ENCODE measurements around the gene FCAR.
"Not testable (repeated sequence)": the region's sequence is repeated elsewhere in the genome, so short reads cannot be mapped to it uniquely, and the experiment has no call there.

The FCAR gene

DNA sequence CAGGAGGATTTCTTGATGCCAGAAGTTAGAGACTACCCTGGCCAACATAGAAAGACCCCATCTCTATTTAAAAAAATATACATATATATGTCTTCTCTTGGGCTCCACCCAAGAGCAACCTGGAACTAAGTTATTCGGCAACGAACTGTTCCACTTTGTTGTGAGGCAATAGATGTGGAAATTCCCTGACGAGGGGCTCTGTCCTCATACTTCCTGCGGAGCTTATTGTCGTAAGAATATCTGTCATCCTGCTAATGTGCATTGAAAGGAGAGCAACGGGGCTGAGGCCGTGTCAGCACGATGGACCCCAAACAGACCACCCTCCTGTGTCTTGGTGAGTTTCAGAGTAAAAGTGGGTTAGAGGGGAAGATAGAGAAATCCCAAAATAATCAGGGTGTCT, at the start of gene FCAR:
Gene FCAR (plus strand): TSS at position 246 of the 400 bp plus-strand sequence. CDS start 55 bp downstream, at position 301.
- DNase-seq: no peak

GRCh38 chr19:54824416-54824815, 49.6 kb upstream of the FCAR start:
- DNase-seq: not testable (repeated sequence)

GRCh38 chr19:54825326-54825725, 48.7 kb upstream of the FCAR start:
- DNase-seq: not testable (repeated sequence)

- not testable (repeated sequence) for DNase-seq
These were observed 46.0 kb upstream of the FCAR start for GRCh38 chr19:54828064-54828463.

GRCh38 chr19:54832496-54832895, 41.5 kb upstream of the FCAR start, which contains the start of gene KIR2DS4:
Gene KIR2DS4 (plus strand): TSS chr19:54832676.
- DNase-seq: not testable (repeated sequence)

DNA sequence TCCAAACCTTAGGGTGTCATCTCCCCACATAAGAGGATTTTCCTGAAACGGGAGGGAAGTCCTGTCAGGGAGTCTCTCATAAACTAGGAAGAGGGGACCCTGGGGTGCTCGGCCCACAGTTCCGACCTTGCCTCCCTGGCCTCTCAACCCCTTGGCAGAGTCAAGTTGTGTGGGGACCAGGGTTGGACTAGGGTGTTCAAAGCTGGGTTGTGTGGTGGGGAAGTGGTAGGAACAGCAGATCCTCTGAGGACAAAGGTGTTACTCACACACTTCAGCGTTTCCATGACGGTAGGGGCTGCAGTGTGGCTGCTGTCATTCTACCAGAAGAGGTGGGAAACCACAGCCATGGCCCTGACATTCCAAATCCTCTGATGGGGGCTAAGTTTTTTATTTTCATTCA, 38.9 kb upstream of the FCAR start:
- DNase-seq: not testable (repeated sequence)

GRCh38 chr19:54837522-54837921, 36.5 kb upstream of the FCAR start:
- not testable (repeated sequence) for DNase-seq

GRCh38 chr19:54843171-54843570, 30.9 kb upstream of the FCAR start:
- not testable (repeated sequence) for DNase-seq

DNA sequence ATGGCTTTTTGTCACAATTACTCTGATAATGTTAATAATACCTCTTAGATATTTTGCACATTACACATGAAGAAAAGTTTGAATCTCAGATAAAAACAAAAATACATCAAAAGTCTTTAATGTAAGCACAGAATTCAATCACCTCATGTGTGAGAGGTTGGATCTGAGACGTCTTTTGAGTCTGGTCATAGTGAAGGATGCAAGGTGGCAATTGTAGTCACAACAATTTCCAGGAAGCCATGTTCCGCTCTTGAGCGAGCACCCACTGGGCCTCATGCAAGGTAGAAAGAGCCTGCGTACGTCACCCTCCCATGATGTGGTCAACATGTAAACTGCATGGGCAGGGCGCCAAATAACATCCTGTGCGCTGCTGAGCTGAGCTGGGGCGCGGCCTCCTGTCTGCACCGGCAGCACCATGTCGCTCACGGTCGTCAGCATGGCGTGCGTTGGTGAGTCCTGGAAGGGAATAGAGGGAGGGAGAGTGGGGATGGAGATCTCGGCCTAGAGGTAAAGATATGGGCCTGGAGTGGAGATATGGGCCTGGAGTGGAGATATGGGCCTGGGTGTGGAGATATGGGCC, 23.9 kb upstream of the FCAR start, which contains the start of gene KIR3DL2:
Gene KIR3DL2 (plus strand): TSS at position 383 of the 580 bp plus-strand sequence. CDS start 33 bp downstream, at position 416.
- not testable (repeated sequence) for DNase-seq

DNA sequence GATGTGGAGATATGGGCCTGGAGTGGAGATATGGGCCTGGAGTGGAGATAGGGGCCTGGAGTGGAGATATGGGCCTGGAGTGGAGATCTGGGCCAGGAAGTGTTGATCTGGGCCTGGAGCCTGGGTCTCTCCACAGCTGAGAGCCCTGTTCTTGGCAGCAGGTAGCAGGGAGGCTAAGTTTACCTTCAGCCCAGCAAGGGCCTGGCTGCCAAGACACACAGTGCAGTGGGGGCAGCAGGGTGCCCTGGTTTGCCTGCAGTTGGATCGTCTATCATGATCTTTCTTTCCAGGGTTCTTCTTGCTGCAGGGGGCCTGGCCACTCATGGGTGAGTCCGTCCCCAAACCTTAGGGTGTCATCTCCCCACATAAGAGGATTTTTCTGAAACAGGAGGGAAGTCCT, 23.1 kb upstream of the FCAR start:
- no peak for DNase-seq

DNA sequence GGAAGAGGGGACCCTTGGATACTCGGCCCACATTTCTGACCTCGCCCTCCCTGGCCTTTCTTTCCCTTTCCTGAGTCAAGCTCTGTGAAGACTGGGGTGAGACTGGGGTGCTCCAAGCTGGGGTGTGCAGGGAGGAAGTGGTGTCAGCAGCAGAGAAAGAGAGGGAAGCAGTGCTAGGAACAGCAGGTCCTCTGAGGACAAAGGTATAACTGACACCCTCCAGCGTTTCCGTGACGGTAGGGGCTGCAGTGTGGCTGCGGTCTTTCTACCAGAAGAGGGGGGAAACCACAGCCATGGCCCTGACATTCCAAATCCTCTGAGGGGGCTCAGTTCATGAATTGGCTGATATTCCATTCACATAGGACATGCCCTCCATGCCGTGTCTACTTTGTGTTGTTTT, 22.7 kb upstream of the FCAR start:
- DNase-seq: no peak

- not testable (repeated sequence) for DNase-seq
These were observed 18.8 kb upstream of the FCAR start for GRCh38 chr19:54855241-54855640.

GRCh38 chr19:54858476-54858875, 15.6 kb upstream of the FCAR start:
- DNase-seq: not testable (repeated sequence)

- DNase-seq: not testable (repeated sequence)
These were observed 14.6 kb upstream of the FCAR start for GRCh38 chr19:54859421-54859820.

- DNase-seq: not testable (repeated sequence)
These were observed 10.6 kb upstream of the FCAR start for GRCh38 chr19:54863459-54863858.

GRCh38 chr19:54871696-54872095, 2.3 kb upstream of the FCAR start:
- DNase-seq: no peak

DNA sequence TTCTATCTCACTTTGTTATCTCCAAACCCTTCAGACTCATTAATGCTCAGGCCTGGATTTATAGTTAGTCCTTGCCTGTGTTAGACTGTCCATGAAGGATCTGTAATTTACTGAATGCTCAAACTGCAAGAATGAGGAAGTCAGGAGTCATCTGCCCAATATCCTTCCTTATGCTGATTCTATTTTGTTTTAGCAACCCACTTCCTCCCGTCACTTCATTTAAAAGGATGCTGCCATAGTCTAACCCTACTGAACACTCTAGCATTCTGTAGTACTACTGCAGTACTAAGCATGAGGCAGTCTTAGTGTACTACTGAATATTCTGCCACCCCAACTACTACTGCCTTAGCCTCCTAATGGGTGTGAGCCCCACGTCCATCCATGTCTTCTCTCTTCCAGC, 1.5 kb downstream of the FCAR start:
- no peak for DNase-seq

DNA sequence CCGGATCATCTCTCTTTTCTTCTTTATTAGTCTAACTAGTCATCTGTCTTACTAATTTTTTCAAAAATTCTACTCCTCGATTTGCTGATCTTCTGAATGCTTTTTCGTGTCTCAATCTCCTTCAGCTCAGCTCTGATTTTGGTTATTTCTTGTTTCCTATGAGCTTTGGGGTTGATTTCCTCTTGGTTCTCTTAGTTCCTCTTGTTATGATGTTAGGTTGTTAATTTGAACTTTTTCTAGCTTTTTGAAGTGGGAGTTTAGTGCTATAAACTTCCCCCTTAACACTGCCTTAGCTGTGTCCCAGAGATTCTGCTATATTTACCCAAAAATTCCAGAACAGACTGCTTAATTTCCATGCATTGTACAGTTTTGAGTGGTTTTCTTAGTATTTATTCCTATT, 3.4 kb downstream of the FCAR start:
- no peak for DNase-seq

- DNase-seq: no peak
These were observed 7.8 kb downstream of the FCAR start for GRCh38 chr19:54881884-54882283.

GRCh38 chr19:54882758-54883157, 8.7 kb downstream of the FCAR start:
- DNase-seq: no peak

GRCh38 chr19:54883228-54883627, 9.2 kb downstream of the FCAR start:
- no peak for DNase-seq

DNA sequence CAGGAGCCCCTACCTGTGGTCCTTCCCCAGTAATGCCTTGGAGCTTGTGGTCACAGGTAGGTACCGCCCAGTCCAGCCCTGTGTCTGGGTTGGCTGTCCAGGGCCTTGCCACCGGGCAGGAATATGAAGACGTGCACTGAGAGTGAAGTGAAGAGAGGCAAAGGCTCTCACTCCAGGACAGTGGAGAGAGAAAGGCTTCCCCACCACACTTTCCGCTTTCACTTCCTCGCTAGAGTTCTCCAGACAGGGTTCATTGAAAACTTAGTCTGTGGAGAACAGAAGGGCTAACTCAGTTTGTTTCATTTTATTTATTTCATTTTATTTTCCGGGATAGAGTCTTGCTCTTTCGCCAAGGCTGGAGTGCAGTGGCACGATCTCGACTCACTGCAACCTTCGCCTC, 14.2 kb downstream of the FCAR start:
- no peak for DNase-seq

- no peak for DNase-seq
These were observed 15.5 kb downstream of the FCAR start for GRCh38 chr19:54889566-54889965.

DNA sequence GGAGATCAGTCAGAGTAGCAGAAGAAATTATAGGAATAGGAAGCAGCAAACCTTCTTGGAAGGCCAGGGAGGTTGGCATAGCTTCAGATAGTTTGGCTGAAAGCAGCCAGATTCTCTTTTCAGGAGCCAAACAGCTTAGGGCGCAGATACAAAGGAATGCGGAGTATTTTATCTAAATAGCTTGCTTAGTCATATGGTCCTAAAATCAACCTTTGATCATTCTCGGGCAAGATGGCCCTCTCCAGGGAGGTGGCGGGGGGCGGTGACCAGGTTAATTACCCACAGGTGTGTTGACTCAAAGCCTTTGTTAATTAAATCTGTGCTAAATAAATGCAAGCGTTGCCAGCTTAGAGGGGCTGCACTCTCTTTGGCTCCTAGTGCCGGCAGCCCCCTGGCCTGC, 19.4 kb downstream of the FCAR start:
- DNase-seq: no peak

- not testable (repeated sequence) for DNase-seq
These were observed 20.1 kb downstream of the FCAR start for GRCh38 chr19:54894106-54894505.

All from NCI-H82 (cell line).